Neural progenitor cell (in vitro differentiated cells): ENCODE data around the gene PHLDB2. TPM values are rescaled to one million over a fixed set of nuclear protein-coding genes. Genes with fewer than 3 reads are reported as not detected.

Experiments
- DNase-seq: peaks from one replicate; pipeline ENCODE4 v3.0.0-alpha.2; 2016; ENCODE audit warnings: low spot score
- H2AFZ ChIP-seq: fragments of 200-600 bp; sonication (generic); replicated peaks from 2 replicates; pipeline ENCODE4 v1.6.1; 2016; ENCODE audit warnings: antibody characterized with exemption
- H3F3A ChIP-seq: fragments of 200-600 bp; sonication (generic); 2 replicates; pipeline ENCODE4 v1.6.1; 2016; ENCODE audit warnings: antibody characterized with exemption, low read depth
- H3K27ac ChIP-seq: fragments of 200-600 bp; sonication (generic); 2 replicates; pipeline ENCODE4 v1.5.1; 2016; ENCODE audit warnings: mild to moderate bottlenecking
- H3K27me3 ChIP-seq: fragments of 200-600 bp; sonication (generic); 2 replicates; pipeline ENCODE4 v1.6.1; 2016; ENCODE audit warnings: mild to moderate bottlenecking, moderate library complexity
- H3K36me3 ChIP-seq: fragments of 200-600 bp; sonication (generic); 2 replicates; pipeline ENCODE4 v1.5.1; 2016
- H3K4me1 ChIP-seq: fragments of 200-600 bp; sonication (generic); 2 replicates; pipeline ENCODE4 v1.6.1; 2016; ENCODE audit warnings: mixed run types
- H3K4me2 ChIP-seq: fragments of 200-600 bp; sonication (generic); 2 replicates; pipeline ENCODE4 v1.6.1; 2016
- H3K4me3 ChIP-seq: fragments of 200-600 bp; sonication (generic); 2 replicates; pipeline ENCODE4 v1.5.1; 2016
- H3K79me2 ChIP-seq: fragments of 200-600 bp; sonication (generic); 2 replicates; pipeline ENCODE4 v1.6.1; 2016; ENCODE audit warnings: low read depth
- H3K9ac ChIP-seq: fragments of 200-600 bp; sonication (generic); 2 replicates; pipeline ENCODE4 v1.6.1; 2016
- H3K9me3 ChIP-seq: fragments of 200-600 bp; sonication (generic); 2 replicates; pipeline ENCODE4 v1.5.1; 2016; ENCODE audit warnings: low read depth
- H4K20me1 ChIP-seq: fragments of 200-600 bp; sonication (generic); 2 replicates; pipeline ENCODE4 v1.6.1; 2016; ENCODE audit warnings: low read depth
- H3K27ac Mint-ChIP-seq: 3 replicates; pipeline ENCODE4 v1.8.0; 2021; ENCODE audit warnings: mixed read lengths
- H3K27me3 Mint-ChIP-seq: 2 replicates; pipeline ENCODE4 v1.8.0; 2022; ENCODE audit warnings: low read depth, mild to moderate bottlenecking, inconsistent platforms, moderate library complexity, mixed read lengths; ENCODE audit not compliant: insufficient read depth
- H3K36me3 Mint-ChIP-seq: 3 replicates; pipeline ENCODE4 v1.8.0; 2021; ENCODE audit warnings: mixed read lengths
- H3K4me1 Mint-ChIP-seq: 3 replicates; pipeline ENCODE4 v1.8.0; 2021; ENCODE audit warnings: mixed read lengths
- H3K4me3 Mint-ChIP-seq: 3 replicates; pipeline ENCODE4 v1.8.0; 2021; ENCODE audit warnings: mild to moderate bottlenecking, moderate library complexity, mixed read lengths
- H3K9me3 Mint-ChIP-seq: 3 replicates; pipeline ENCODE4 v1.8.0; 2020; ENCODE audit warnings: mixed read lengths
- EZH2 ChIP-seq: fragments of 200-600 bp; sonication (generic); IDR thresholded peaks from 2 replicates; pipeline ENCODE4 v1.6.1; 2017; ENCODE audit warnings: antibody characterized with exemption, mild to moderate bottlenecking, moderate library complexity
- EZH2phosphoT487 ChIP-seq: fragments of 200-600 bp; sonication (generic); IDR thresholded peaks from 2 replicates; pipeline ENCODE4 v1.6.1; 2017; ENCODE audit warnings: antibody characterized with exemption
- total RNA-seq: library from RNA; depleted of rRNA; stranded (reverse); fragments of >200 nt; gene quantifications from 2 replicates; pipeline ENCODE4 v1.2.3, GENCODE V29; 2015; ENCODE audit warnings: low replicate concordance
- TF ChIP-seq, protein P1 (sequence below): fragments of 200-600 bp; sonication (generic); IDR thresholded peaks from 2 replicates; pipeline ENCODE4 v1.5.1; 2017; ENCODE audit warnings: antibody characterized with exemption, mild to moderate bottlenecking

Gene PHLDB2
- total RNA-seq, 1 donor from 2014 or later: 15.9 TPM

DNA sequence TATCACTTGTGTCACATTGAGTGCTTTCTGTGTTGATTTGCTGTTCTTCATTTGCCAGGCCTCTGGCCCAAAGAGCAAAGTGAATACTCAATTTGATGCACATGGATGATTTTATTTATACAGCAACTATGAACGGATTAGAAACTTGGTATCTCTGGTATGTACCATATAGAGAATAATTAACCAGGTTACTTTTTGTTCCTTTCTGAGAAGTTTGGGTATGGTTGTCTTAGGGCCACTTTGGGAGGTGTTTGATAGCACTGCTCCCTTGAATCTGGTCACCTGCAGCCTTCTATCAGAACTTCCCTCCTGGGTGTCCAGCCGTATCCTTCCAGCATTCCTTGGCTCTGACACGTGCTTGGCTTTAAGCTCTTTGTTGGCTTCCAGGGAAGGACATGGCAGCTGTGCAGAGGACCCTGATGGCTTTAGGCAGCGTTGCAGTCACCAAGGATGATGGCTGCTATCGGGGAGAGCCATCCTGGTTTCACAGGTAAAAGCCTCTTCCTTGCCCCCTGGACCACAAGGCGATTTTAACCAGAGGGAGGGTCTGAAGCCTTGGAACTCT lies 152.4 kb downstream of the PHLDB2 start:
- Histone ChIP-seq H3K9me3 (no peaks in the 10 kb centered on the region), H3K9ac (no peak overlapping the region), H3K4me3 (no peak overlapping the region), H3K79me2 (no peaks in the 10 kb centered on the region), H3K36me3 (no peaks in the 10 kb centered on the region), H3K4me1 (no peaks in the 10 kb centered on the region), H3K4me2 (no peak overlapping the region), H3K27ac (no peak overlapping the region), H3K27me3 (no peaks in the 10 kb centered on the region), H3F3A (peaks cover 20% of the 10 kb centered on the region), H2AFZ (no peak overlapping the region), H4K20me1 (peaks cover 16% of the 10 kb centered on the region)
- Mint-ChIP-seq H3K4me3 (no peak overlapping the region), H3K9me3 (no peaks in the 10 kb centered on the region), H3K36me3 (peaks cover 54% of the 10 kb centered on the region), H3K27me3 (no peaks in the 10 kb centered on the region), H3K27ac (peak overlapping the region; percentile 52), H3K4me1 (peaks cover 54% of the 10 kb centered on the region)
- no peak for DNase-seq
- no peak for TF ChIP-seq EZH2
- TF ChIP-seq, protein P1, sequence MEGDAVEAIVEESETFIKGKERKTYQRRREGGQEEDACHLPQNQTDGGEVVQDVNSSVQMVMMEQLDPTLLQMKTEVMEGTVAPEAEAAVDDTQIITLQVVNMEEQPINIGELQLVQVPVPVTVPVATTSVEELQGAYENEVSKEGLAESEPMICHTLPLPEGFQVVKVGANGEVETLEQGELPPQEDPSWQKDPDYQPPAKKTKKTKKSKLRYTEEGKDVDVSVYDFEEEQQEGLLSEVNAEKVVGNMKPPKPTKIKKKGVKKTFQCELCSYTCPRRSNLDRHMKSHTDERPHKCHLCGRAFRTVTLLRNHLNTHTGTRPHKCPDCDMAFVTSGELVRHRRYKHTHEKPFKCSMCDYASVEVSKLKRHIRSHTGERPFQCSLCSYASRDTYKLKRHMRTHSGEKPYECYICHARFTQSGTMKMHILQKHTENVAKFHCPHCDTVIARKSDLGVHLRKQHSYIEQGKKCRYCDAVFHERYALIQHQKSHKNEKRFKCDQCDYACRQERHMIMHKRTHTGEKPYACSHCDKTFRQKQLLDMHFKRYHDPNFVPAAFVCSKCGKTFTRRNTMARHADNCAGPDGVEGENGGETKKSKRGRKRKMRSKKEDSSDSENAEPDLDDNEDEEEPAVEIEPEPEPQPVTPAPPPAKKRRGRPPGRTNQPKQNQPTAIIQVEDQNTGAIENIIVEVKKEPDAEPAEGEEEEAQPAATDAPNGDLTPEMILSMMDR: no peak
- no peak for TF ChIP-seq EZH2phosphoT487

DNA sequence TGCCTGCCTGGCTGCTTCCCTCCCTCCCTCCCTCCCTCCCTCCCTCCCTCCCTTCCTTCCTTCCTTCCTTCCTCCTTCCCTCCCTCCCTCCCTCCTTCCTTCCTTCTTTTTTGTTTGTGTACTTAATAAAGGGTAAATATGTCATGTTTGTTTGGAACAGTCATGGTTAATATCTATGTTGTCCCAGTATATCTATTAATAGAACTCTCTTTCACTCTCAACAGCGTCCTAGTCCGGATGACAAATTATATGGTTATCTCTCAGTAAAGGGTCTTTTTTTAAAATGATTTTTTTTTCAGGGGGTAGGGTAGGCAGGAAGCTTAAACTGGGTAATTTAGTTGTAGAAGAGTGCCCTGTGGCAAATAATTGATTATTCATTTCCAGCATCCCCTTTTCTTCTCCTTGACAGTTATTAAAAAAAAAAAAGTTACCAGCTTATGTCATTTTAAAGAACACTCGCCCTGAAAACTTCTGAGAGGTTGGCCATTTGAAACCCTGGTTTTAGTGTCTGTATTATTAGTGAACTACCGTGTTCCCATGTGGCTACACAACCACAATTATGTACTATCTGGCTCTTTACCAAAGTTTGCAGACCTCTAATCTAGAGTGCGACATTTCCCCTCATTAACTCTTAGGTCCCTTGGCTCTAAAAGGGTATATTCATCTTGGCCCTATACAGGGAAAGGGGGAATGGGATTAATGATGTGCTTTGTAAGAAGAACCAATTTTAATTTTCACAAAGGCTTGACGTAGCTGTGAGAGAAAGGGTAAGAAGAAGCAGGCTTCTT lies 153.3 kb downstream of the PHLDB2 start:
- Histone ChIP-seq H3K36me3 (no peaks in the 10 kb centered on the region), H3K4me3 (no peak overlapping the region), H3K9ac (no peak overlapping the region), H3K79me2 (no peaks in the 10 kb centered on the region), H3K9me3 (no peaks in the 10 kb centered on the region), H3K4me2 (no peak overlapping the region), H3K27me3 (no peaks in the 10 kb centered on the region), H4K20me1 (peaks cover 16% of the 10 kb centered on the region), H3K27ac (no peak overlapping the region), H3K4me1 (no peaks in the 10 kb centered on the region), H3F3A (peaks cover 20% of the 10 kb centered on the region), H2AFZ (no peak overlapping the region)
- Mint-ChIP-seq H3K27ac (no peak overlapping the region), H3K9me3 (no peaks in the 10 kb centered on the region), H3K36me3 (peaks cover 48% of the 10 kb centered on the region), H3K27me3 (no peaks in the 10 kb centered on the region), H3K4me1 (peaks cover 60% of the 10 kb centered on the region), H3K4me3 (no peak overlapping the region)
- no peak for DNase-seq
- TF ChIP-seq EZH2phosphoT487 (no peak), EZH2 (no peak)
- TF ChIP-seq, protein P1: no peak

DNA sequence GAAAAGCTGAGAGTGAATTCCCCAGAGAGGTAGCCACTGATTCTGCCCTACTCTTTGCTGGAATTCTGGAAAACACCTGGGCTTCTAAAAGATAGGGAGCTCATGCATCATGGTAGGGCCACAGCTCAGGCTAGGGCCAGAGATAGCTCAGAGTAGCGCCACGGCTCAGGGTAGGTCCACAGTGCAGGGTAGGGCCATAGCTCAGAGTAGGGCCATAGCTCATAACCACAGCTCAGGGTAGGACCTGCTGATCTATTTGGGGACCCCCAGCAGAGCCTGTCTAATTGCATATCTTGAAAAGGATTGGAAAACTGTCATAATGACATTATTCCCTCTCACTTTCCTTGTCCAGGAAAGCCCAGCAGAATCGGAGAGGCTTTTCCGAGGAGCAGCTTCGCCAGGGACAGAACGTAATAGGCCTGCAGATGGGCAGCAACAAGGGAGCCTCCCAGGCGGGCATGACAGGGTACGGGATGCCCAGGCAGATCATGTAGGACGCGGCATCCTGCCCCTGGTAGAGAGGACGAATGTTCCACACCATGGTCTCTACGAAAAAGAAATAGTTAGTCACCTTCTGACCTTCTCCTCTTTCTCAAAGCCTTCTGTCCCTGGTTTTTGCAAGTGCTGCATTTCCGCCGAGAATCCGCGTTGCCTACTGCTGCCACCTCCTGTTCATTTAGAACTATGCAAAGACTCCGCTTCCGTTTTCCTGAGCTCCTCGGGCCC lies 154.2 kb downstream of the PHLDB2 start:
- H3K4me3 Mint-ChIP-seq: no peak overlapping the region
- H3K27ac Mint-ChIP-seq: peak overlapping the region; percentile 78
- H3K4me1 Mint-ChIP-seq: peaks cover 59% of the 10 kb centered on the region
- Histone ChIP-seq H3K27ac (no peak overlapping the region), H3K4me1 (no peaks in the 10 kb centered on the region), H3K4me3 (no peak overlapping the region), H3K79me2 (no peaks in the 10 kb centered on the region), H3K4me2 (no peak overlapping the region), H3K9ac (no peak overlapping the region), H3K36me3 (no peaks in the 10 kb centered on the region), H3K27me3 (no peaks in the 10 kb centered on the region), H2AFZ (no peak overlapping the region), H3K9me3 (no peaks in the 10 kb centered on the region), H4K20me1 (peaks cover 16% of the 10 kb centered on the region), H3F3A (peaks cover 20% of the 10 kb centered on the region)
- TF ChIP-seq EZH2phosphoT487: no peak
- TF ChIP-seq, protein P1: peak; percentile 75
- no peaks in the 10 kb centered on the region for H3K9me3 Mint-ChIP-seq
- peaks cover 44% of the 10 kb centered on the region for H3K36me3 Mint-ChIP-seq
- H3K27me3 Mint-ChIP-seq: no peaks in the 10 kb centered on the region
- peak; percentile 80 for DNase-seq
